NT2/D1 (cell line): ENCODE data around the gene GTF2A1L.

Experiments
- SUZ12 ChIP-seq: IDR thresholded peaks from 2 replicates; pipeline ENCODE4 v1.6.1; 2011; ENCODE audit not compliant: insufficient read length, insufficient read depth; ENCODE audit errors: extremely low read depth
- YY1 ChIP-seq: IDR thresholded peaks from 2 replicates; pipeline ENCODE4 v1.6.1; 2011; ENCODE audit not compliant: insufficient read length, insufficient read depth
- ZNF274 ChIP-seq: IDR thresholded peaks from 2 replicates; pipeline ENCODE4 v1.6.1; 2011; ENCODE audit warnings: mild to moderate bottlenecking, low read depth, low read length

DNA sequence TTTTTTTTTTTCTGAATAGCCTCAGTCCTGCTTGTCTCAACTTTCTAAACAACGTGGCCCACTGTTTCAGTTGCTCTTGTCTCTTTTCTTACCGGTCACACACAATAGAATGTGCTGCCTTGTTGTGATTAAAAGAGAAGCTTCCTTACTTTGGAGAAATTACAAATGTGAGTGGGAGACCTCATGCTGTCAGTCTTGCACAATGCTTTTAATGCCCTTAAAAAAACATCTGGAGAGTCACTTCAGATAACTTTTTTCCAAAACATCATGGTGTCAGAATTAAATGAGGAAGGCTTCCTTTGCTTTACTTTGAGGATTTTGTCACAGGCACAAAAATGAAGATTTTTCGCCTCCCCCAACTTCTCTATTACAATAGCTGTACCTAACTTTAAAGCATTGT, 100.2 kb downstream of the GTF2A1L start:
- TF ChIP-seq ZNF274: no peak
- no peak for TF ChIP-seq SUZ12
- no peak for TF ChIP-seq YY1
